ENCODE data around the gene FARP1. TPM values are rescaled to one million over a fixed set of nuclear protein-coding genes. Genes with fewer than 3 reads are reported as not detected.
"Not testable (repeated sequence)": the region's sequence is repeated elsewhere in the genome, so short reads cannot be mapped to it uniquely, and the experiment has no call there.

Gene FARP1
- total and polyA plus RNA-seq, 2 experiments from 2014 or later: 43.2 to 44.2 TPM

GRCh38 chr13:98225036-98225940 is 82.4 kb downstream of the FARP1 start:
- Histone ChIP-seq H3K27ac (no peak overlapping the region), H3K4me3 (no peak overlapping the region), H3K27me3 (no peaks in the 10 kb centered on the region), H3K9me3 (ENCODE audit: low read depth) (no peaks in the 10 kb centered on the region), H3K4me1 (ENCODE audit: low read depth) (peaks cover 15% of the 10 kb centered on the region), H3K36me3 (no peaks in the 10 kb centered on the region)
- TF ChIP-seq, protein P1, sequence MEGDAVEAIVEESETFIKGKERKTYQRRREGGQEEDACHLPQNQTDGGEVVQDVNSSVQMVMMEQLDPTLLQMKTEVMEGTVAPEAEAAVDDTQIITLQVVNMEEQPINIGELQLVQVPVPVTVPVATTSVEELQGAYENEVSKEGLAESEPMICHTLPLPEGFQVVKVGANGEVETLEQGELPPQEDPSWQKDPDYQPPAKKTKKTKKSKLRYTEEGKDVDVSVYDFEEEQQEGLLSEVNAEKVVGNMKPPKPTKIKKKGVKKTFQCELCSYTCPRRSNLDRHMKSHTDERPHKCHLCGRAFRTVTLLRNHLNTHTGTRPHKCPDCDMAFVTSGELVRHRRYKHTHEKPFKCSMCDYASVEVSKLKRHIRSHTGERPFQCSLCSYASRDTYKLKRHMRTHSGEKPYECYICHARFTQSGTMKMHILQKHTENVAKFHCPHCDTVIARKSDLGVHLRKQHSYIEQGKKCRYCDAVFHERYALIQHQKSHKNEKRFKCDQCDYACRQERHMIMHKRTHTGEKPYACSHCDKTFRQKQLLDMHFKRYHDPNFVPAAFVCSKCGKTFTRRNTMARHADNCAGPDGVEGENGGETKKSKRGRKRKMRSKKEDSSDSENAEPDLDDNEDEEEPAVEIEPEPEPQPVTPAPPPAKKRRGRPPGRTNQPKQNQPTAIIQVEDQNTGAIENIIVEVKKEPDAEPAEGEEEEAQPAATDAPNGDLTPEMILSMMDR (IDR thresholded peaks at IDR 0.05; ENCODE audit: low read depth, low read length): no peak
- no peak for DNase-seq (ENCODE audit: low read depth in 1 of 2, low spot score in 1 of 2)

- no peak overlapping the region for H3K27ac ChIP-seq
- no peak overlapping the region for H3K4me3 ChIP-seq
- no peaks in the 10 kb centered on the region for H3K36me3 ChIP-seq
- TF ChIP-seq, protein P1 (IDR thresholded peaks at IDR 0.05; ENCODE audit: low read depth, low read length): no peak
- no peaks in the 10 kb centered on the region for H3K27me3 ChIP-seq
- H3K9me3 ChIP-seq (ENCODE audit: low read depth): no peaks in the 10 kb centered on the region
- no peak for DNase-seq (ENCODE audit: low read depth in 1 of 2, low spot score in 1 of 2)
- peaks cover 6% of the 10 kb centered on the region for H3K4me1 ChIP-seq (ENCODE audit: low read depth)
Observed at GRCh38 chr13:98226496-98226895, 83.6 kb downstream of the FARP1 start.

DNA sequence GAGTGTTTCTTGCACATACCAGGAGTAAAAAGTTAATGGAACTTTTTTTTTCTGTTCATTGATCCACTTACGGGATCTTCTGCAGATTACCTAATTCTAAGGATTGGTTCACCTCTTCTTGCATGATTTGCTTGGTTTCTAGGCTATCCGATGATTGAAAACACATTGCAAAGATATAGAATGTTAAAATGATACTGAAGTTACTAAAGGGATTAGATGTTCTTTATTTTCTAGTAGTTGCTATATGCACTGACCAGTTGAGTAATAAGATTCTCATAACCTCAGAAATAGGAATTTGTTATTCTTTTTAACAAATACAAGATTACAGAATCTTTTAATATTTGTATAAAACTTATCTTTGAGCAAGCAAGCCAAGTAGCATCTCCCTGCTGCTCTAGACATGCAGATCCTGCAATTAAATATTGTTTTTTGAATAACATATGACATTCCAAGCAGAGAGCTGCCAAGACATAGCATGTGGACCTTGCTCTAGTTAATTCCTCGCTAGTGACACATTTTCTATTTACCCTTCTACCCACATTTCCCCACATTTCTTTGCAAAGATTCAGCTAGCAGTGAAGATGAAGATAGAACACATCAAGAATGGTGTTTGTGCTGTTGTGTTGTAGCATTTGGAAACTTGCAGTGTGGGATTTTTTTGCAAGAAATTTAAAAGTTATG is 85.9 kb downstream of the FARP1 start:
- no peak overlapping the region for H3K4me3 ChIP-seq
- no peak for DNase-seq (ENCODE audit: low read depth in 1 of 2, low spot score in 1 of 2)
- no peaks in the 10 kb centered on the region for H3K9me3 ChIP-seq (ENCODE audit: low read depth)
- H3K4me1 ChIP-seq (ENCODE audit: low read depth): no peaks in the 10 kb centered on the region
- TF ChIP-seq, protein P1 (IDR thresholded peaks at IDR 0.05; ENCODE audit: low read depth, low read length): no peak
- H3K27ac ChIP-seq: no peak overlapping the region
- H3K27me3 ChIP-seq: no peaks in the 10 kb centered on the region
- no peaks in the 10 kb centered on the region for H3K36me3 ChIP-seq

- not testable (repeated sequence) for H3K4me1 ChIP-seq (ENCODE audit: low read depth); DNase-seq (ENCODE audit: low read depth in 1 of 2, low spot score in 1 of 2); H3K4me3 ChIP-seq; H3K27me3 ChIP-seq; H3K36me3 ChIP-seq; H3K27ac ChIP-seq; H3K9me3 ChIP-seq (ENCODE audit: low read depth)
Observed at GRCh38 chr13:98230762-98231161, 87.9 kb downstream of the FARP1 start.

DNA sequence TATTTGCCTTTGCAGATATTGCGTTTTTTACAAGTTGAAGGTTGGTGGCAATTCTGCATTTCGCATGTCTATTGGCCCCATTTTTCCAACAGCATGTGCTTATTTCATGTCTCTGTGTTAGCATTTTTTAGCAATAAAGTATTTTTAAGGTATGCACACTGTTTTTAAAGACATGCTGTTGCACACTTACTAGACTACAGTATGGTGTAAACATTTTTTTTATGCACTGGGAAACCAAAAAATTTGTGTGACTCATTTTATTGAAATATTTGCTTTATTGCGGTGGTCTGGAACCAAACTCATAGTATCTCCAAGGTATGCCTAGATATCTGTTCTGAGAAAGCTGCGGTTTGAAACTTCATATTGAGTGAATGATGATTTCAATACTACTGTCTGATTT is 89.6 kb downstream of the FARP1 start:
- H3K27ac ChIP-seq: no peak overlapping the region
- H3K4me3 ChIP-seq: no peak overlapping the region
- H3K36me3 ChIP-seq: no peaks in the 10 kb centered on the region
- H3K9me3 ChIP-seq (ENCODE audit: low read depth): no peaks in the 10 kb centered on the region
- H3K4me1 ChIP-seq (ENCODE audit: low read depth): no peaks in the 10 kb centered on the region
- DNase-seq (ENCODE audit: low read depth in 1 of 2, low spot score in 1 of 2): no peak
- no peaks in the 10 kb centered on the region for H3K27me3 ChIP-seq
- TF ChIP-seq, protein P1 (IDR thresholded peaks at IDR 0.05; ENCODE audit: low read depth, low read length): no peak

DNA sequence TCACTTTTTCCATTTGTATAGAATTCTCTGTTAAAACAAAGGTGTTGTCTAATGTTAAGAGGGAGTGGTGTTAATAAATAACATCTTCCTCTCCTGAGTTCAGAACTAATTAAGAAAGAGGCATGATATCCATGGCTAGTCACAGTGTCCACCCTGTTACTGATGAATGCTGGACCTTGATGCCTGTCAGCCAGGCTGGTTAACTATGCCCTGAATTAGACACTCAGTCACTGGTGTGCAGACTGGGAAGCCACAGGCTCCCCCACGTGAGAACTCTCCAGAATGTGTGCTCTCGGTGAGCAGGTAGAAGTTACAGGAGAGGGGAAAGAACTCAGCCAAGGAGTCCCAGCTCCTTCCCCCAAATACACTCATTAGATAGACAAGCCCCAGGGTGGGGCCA is 90.2 kb downstream of the FARP1 start:
- Histone ChIP-seq H3K4me3 (no peak overlapping the region), H3K36me3 (no peaks in the 10 kb centered on the region), H3K4me1 (ENCODE audit: low read depth) (no peaks in the 10 kb centered on the region), H3K9me3 (ENCODE audit: low read depth) (no peaks in the 10 kb centered on the region), H3K27ac (no peak overlapping the region), H3K27me3 (no peaks in the 10 kb centered on the region)
- DNase-seq (ENCODE audit: low read depth in 1 of 2, low spot score in 1 of 2): no peak
- TF ChIP-seq, protein P1 (IDR thresholded peaks at IDR 0.05; ENCODE audit: low read depth, low read length): no peak
